ENCODE measurements around the gene PPP2R3B.

DNA sequence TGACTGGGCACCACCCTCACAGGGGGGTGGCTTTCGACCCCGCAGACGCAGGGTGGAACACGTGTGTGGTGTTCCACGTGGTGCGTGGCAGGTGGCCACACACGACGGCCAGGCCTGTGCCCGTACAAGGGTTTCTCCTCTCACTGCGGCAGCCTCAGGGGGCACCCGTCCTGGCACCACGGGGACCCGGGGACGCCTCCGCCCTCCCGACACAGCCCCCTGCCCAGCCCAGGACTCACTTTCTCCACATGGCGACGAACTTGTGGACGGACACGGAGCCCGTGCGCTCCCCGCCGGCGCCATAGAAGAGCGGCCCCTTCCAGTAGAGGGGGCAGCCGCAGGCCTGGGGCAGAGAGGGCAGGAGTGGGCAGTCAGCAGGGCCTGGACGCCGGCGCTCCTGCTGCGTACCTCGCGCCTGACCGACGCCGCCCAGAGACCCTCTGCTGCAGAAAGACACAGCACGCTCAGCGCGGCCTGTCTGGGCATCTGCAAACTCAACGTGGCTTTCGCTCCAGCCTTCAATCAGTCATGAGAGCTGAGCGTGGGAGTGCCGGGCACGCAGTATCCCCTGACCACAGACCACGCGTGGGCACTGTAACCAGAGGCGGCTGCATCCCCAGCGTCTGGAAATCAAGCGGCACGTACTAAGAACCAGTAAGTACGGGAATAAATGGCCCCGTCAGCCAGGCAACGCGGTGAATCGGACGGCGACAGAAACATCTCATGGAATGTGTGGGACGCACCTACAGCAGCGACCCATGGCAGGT is 39.2 kb downstream of the PPP2R3B start:
- TF ChIP-seq, protein P1, sequence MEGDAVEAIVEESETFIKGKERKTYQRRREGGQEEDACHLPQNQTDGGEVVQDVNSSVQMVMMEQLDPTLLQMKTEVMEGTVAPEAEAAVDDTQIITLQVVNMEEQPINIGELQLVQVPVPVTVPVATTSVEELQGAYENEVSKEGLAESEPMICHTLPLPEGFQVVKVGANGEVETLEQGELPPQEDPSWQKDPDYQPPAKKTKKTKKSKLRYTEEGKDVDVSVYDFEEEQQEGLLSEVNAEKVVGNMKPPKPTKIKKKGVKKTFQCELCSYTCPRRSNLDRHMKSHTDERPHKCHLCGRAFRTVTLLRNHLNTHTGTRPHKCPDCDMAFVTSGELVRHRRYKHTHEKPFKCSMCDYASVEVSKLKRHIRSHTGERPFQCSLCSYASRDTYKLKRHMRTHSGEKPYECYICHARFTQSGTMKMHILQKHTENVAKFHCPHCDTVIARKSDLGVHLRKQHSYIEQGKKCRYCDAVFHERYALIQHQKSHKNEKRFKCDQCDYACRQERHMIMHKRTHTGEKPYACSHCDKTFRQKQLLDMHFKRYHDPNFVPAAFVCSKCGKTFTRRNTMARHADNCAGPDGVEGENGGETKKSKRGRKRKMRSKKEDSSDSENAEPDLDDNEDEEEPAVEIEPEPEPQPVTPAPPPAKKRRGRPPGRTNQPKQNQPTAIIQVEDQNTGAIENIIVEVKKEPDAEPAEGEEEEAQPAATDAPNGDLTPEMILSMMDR (IDR thresholded peaks at IDR 0.05), result no peak
- TF ChIP-seq EZH2phosphoT487 (IDR thresholded peaks at IDR 0.05), result no peak
